ENCODE results near the gene IQGAP1.

DNA sequence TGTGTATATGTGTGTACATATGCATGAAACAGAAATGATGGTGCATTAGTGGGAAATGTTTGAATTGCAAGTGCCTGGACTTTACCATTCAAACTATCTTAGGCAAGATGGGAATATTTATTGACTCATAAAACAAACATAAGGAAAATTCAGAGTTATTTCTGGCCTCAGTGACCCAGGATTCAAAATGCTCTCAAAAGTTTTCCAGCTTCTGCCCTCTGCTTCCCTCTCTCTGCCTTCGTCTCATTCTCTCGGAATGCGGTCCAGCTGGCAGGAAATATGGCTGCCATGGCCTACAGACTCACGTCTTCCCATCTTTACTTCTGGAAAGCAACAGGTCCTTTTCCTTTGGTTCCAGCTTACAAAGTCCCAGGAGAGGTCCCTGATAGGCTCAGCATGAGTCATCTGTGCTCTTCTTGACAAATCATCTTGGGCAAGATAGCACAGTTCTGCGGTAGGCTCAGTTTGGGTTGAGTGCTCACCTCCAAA, 44.7 kb upstream of the IQGAP1 start:
- no peak for TF ChIP-seq POLR2A (IDR thresholded peaks at IDR 0.05)
- TF ChIP-seq CTCF (IDR thresholded peaks at IDR 0.05) = no peak
